Endodermal cell (in vitro differentiated cells): Measurements from ENCODE around the gene SHC1. TPM values are rescaled to one million over a fixed set of nuclear protein-coding genes. Genes with fewer than 3 reads are reported as not detected.
A peak's percentile ranks its signal among the peaks of the same experiment; 100 is the strongest.

Experiments
- DNase-seq: peaks from one replicate; pipeline ENCODE4 v3.0.0-alpha.2; 2017
- H3K27ac ChIP-seq: 2 replicates; pipeline ENCODE4 v1.5.1; 2013; ENCODE audit warnings: mild to moderate bottlenecking, low read depth, low read length, moderate library complexity
- H3K27me3 ChIP-seq: 2 replicates; pipeline ENCODE4 v1.6.1; 2013; ENCODE audit warnings: mild to moderate bottlenecking, low read length, moderate library complexity; ENCODE audit not compliant: insufficient read depth, control insufficient read depth, poor library complexity, severe bottlenecking
- H3K36me3 ChIP-seq: 2 replicates; pipeline ENCODE4 v1.7.0; 2013; ENCODE audit warnings: mild to moderate bottlenecking, low read length, moderate library complexity; ENCODE audit not compliant: control insufficient read depth, insufficient read depth
- H3K4me1 ChIP-seq: one replicate; pipeline ENCODE4 v1.7.0; 2013; ENCODE audit warnings: low read length; ENCODE audit not compliant: control insufficient read depth, insufficient read depth
- H3K4me3 ChIP-seq: 2 replicates; pipeline ENCODE4 v1.5.1; 2013; ENCODE audit warnings: mild to moderate bottlenecking, low read length, moderate library complexity
- H3K9ac ChIP-seq: 2 replicates; pipeline ENCODE4 v1.6.1; 2013; ENCODE audit warnings: mild to moderate bottlenecking, low read length, moderate library complexity; ENCODE audit not compliant: poor library complexity, severe bottlenecking; ENCODE audit errors: extremely low read depth
- H3K9me3 ChIP-seq: 2 replicates; pipeline ENCODE4 v1.6.1; 2013; ENCODE audit warnings: mild to moderate bottlenecking, low read length, moderate library complexity; ENCODE audit not compliant: control insufficient read depth
- H3K27ac Mint-ChIP-seq: 2 replicates; pipeline ENCODE4 v1.8.0; 2020; ENCODE audit warnings: mixed read lengths
- H3K27me3 Mint-ChIP-seq: 2 replicates; pipeline ENCODE4 v1.8.0; 2021; ENCODE audit warnings: mild to moderate bottlenecking, mixed read lengths; ENCODE audit not compliant: insufficient read depth
- H3K36me3 Mint-ChIP-seq: 2 replicates; pipeline ENCODE4 v1.8.0; 2020; ENCODE audit warnings: low read depth, mixed read lengths
- H3K4me1 Mint-ChIP-seq: 2 replicates; pipeline ENCODE4 v1.8.0; 2020; ENCODE audit warnings: mixed read lengths
- H3K4me3 Mint-ChIP-seq: 2 replicates; pipeline ENCODE4 v1.8.0; 2020; ENCODE audit warnings: mild to moderate bottlenecking, moderate library complexity, mixed read lengths
- H3K9me3 Mint-ChIP-seq: 2 replicates; pipeline ENCODE4 v1.8.0; 2020; ENCODE audit warnings: mild to moderate bottlenecking, mixed read lengths
- WGBS, 2 experiments: methylation state at CpG; one replicate each; pipeline versions ENCODE4 v1.1.5 to v1.1.7; 2013; ENCODE audit warnings: missing lambda C conversion rate in 2 of 2, mixed read lengths in 1 of 2; ENCODE audit not compliant: insufficient coverage in 1 of 2, insufficient read length in 1 of 2; 5-methylcytosine and 5-hydroxymethylcytosine counted together
- total RNA-seq, 2 donors: library from RNA; stranded (reverse); fragmentation: NEBNext Ultra II Directional in 1 of 2; extraction: Animal tissue kit (Norgen Biotek cat#: 25700) in 1 of 2; gene quantifications; 2 replicates in 1 of 2; 3 replicates in 1 of 2; pipeline ENCODE4 v1.2.1, GENCODE V29; 2021
- TF ChIP-seq, protein P1 (sequence below): fragments of 200-600 bp; sonication (generic); conservative IDR thresholded peaks from 2 replicates; pipeline ENCODE4 v1.5.0; 2021; ENCODE audit warnings: antibody characterized with exemption, mild to moderate bottlenecking

SHC1 gene
- total RNA-seq, 2 donors from 2014 or later, result 157 to 231 TPM

DNA sequence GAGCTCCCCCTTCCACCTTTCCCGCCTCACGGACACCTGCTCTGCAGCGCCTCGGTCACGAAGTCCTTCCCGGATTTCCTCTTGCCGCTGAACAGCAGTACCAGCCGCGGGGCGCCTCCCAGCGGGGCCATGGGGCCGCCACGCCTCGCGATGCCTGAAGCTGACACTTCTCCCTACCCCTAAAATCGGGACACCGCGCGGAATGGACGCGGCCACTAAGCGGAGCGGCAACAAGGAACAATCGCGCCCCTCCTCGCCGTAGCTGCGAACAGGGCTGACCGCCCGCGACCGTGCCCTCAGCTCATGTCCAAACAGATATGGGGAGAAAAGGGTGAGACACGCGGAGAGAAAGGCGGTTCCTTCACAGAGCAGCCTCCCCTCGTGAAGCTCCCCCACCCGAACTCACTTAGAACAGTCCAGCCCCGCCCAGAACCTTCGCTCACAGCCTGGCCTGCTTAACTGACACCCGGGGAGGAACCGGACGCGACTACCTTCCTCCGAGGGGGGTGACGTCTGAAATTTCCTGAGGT lies 33.9 kb downstream of the SHC1 start, which contains the start of gene PMVK:
Gene PMVK (minus strand): TSS at position 165 of the 530 bp plus-strand sequence. CDS start 34 bp downstream, at position 131.
- Histone ChIP-seq H3K4me1 (no peaks in the 10 kb centered on the region), H3K4me3 (peak within 1 kb of the TSS; percentile 93), H3K9me3 (no peaks in the 10 kb centered on the region), H3K27ac (peak within 1 kb of the TSS; percentile 100), H3K36me3 (no peaks in the 10 kb centered on the region), H3K9ac (peak within 1 kb of the TSS; percentile 99), H3K27me3 (no peaks in the 10 kb centered on the region)
- H3K27me3 Mint-ChIP-seq, result peaks cover 2% of the 10 kb centered on the region
- 0% methylated on average over 22 to 45 of the region's 45 CpGs for WGBS, 2 experiments
- DNase-seq, result peak; percentile 97
- H3K27ac Mint-ChIP-seq, result peak within 1 kb of the TSS; percentile 100
- TF ChIP-seq, protein P1, sequence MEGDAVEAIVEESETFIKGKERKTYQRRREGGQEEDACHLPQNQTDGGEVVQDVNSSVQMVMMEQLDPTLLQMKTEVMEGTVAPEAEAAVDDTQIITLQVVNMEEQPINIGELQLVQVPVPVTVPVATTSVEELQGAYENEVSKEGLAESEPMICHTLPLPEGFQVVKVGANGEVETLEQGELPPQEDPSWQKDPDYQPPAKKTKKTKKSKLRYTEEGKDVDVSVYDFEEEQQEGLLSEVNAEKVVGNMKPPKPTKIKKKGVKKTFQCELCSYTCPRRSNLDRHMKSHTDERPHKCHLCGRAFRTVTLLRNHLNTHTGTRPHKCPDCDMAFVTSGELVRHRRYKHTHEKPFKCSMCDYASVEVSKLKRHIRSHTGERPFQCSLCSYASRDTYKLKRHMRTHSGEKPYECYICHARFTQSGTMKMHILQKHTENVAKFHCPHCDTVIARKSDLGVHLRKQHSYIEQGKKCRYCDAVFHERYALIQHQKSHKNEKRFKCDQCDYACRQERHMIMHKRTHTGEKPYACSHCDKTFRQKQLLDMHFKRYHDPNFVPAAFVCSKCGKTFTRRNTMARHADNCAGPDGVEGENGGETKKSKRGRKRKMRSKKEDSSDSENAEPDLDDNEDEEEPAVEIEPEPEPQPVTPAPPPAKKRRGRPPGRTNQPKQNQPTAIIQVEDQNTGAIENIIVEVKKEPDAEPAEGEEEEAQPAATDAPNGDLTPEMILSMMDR, result peak; percentile 47
- no peaks in the 10 kb centered on the region for H3K9me3 Mint-ChIP-seq
- H3K4me3 Mint-ChIP-seq, result peak within 1 kb of the TSS; percentile 81
- no peaks in the 10 kb centered on the region for H3K36me3 Mint-ChIP-seq
- peaks cover 22% of the 10 kb centered on the region for H3K4me1 Mint-ChIP-seq

DNA sequence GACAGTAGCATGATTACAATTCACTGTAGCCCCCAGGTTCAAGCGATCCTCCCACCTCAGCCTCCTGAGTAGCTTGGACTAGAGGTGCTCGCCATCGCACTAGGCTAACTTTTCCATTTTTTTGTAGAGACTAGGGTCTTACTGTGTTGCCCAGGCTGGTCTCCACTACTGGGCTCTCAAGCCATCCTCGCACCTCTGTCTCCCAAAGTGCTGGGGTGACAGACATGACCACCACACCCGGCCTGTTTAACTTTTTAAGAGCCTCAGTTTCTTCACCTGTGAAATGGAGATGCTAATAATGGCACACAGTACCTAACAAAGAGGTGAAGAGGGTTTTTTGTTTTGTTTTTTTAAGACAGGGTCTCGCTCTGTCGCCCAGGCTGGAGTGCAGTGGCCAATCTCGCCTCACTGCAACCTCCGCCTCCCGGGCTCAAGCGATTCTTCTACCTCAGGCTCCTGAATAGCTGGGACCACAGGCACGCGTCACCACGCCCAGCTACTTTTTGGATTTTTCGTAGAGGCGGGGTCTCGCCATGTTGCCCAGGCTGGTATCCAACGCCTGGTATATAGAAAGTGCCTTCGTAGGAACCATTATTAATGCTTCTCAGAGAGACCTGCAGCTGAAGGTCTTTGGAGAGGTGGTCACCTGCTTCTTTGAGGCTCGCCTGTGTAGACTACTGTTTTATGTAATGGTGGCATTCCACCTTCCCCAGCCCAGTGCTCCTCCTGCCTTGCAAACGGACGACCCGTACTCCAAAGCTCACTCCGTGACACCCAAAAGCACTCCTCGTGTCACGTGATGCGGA lies 34.6 kb downstream of the SHC1 start:
- WGBS, 2 experiments, result 55 to 69% methylated on average over 17 to 27 of the region's 27 CpGs
- Mint-ChIP-seq H3K36me3 (no peaks in the 10 kb centered on the region), H3K27me3 (peaks cover 2% of the 10 kb centered on the region), H3K9me3 (no peaks in the 10 kb centered on the region), H3K27ac (peak overlapping the region; percentile 100), H3K4me3 (peak overlapping the region; percentile 81), H3K4me1 (peaks cover 19% of the 10 kb centered on the region)
- no peaks in the 10 kb centered on the region for H3K4me1 ChIP-seq
- peak overlapping the region; percentile 99 for H3K9ac ChIP-seq
- peak overlapping the region; percentile 100 for H3K27ac ChIP-seq
- H3K4me3 ChIP-seq, result peak overlapping the region; percentile 93
- H3K27me3 ChIP-seq, result no peaks in the 10 kb centered on the region
- no peaks in the 10 kb centered on the region for H3K9me3 ChIP-seq
- TF ChIP-seq, protein P1, result no peak
- peaks cover 4% of the 10 kb centered on the region for H3K36me3 ChIP-seq
- DNase-seq, result no peak

DNA sequence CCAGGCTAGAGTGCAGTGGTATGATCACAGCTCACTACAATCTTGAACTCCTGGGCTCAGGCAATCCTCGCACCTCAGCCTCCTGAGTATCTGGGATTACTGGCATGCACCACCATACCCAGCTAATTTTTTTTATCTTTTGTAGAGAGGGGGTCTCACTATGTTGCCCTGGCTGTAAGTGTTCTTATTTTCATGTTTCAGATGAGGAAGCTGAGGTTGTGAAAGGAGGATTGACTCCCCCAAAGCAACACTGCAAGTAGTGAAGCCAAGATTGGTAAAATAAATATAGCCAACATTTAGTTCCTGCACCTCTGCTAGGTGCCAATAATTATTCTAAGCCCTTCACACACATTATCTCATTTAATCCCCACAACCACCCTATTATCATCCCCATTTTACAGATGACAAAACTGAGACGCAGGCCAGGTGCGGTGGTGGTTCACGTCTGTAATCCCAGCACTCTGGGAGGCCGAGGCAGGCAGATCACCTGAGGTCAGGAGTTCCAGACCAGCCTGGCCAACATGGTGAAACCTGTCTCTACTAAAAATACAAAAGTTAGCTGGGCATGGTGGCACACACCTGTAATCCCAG lies 36.1 kb downstream of the SHC1 start:
- Histone ChIP-seq H3K4me3 (no peak overlapping the region), H3K9ac (no peak overlapping the region), H3K36me3 (peaks cover 4% of the 10 kb centered on the region), H3K27ac (no peak overlapping the region), H3K4me1 (no peaks in the 10 kb centered on the region), H3K27me3 (no peaks in the 10 kb centered on the region), H3K9me3 (no peaks in the 10 kb centered on the region)
- H3K4me1 Mint-ChIP-seq, result peaks cover 10% of the 10 kb centered on the region
- no peak for DNase-seq
- H3K27ac Mint-ChIP-seq, result no peak overlapping the region
- H3K27me3 Mint-ChIP-seq, result peaks cover 2% of the 10 kb centered on the region
- 97% methylated on average over 4 to 5 of the region's 5 CpGs for WGBS, 2 experiments
- no peaks in the 10 kb centered on the region for H3K36me3 Mint-ChIP-seq
- TF ChIP-seq, protein P1, result no peak
- no peaks in the 10 kb centered on the region for H3K9me3 Mint-ChIP-seq
- no peak overlapping the region for H3K4me3 Mint-ChIP-seq
